OCI-LY1 (cell line): Measurements from ENCODE around the gene ZNF491.
"Not testable (repeated sequence)": the region's sequence is repeated elsewhere in the genome, so short reads cannot be mapped to it uniquely, and the experiment has no call there.

Source experiments
- CTCF ChIP-seq: fragments of 200-600 bp; sonication (generic), shearing (Covaris generic); IDR thresholded peaks from 2 replicates; pipeline ENCODE4 v1.5.1; 2017; ENCODE audit warnings: mild to moderate bottlenecking, antibody characterized with exemption, low read length, moderate library complexity, mixed read lengths
- EZH2 ChIP-seq: fragments of 200-600 bp; sonication (generic), shearing (Covaris generic); IDR thresholded peaks from 2 replicates; pipeline ENCODE4 v1.8.0; 2017; ENCODE audit warnings: borderline replicate concordance, mixed run types, mild to moderate bottlenecking, antibody characterized with exemption, low read length, moderate library complexity, mixed read lengths

GRCh38 chr19:11828957-11829876 lies 30.9 kb downstream of the ZNF491 start:
- not testable (repeated sequence) for TF ChIP-seq CTCF, EZH2
